Thymus (tissue), 2 donors: Measurements from ENCODE around the gene ACTN1. TPM values are rescaled to one million over a fixed set of nuclear protein-coding genes. Genes with fewer than 3 reads are reported as not detected.

Experiments
- polyA plus RNA-seq: library from polyadenylated mRNA; stranded (reverse); fragments of 200-250 nt; gene quantifications from one replicate; pipeline ENCODE4 v1.2.3, GENCODE V29; 2013
- total RNA-seq: library from RNA; stranded (reverse); fragments of 120-200 nt; gene quantifications from one replicate; pipeline ENCODE4 v1.2.4, GENCODE V29; 2013
- donor health status: healthy.

Gene ACTN1
- total and polyA plus RNA-seq, 2 donors, result 21.6 to 59.3 TPM

Other genes starting within 250 kb of the ACTN1 start
- 30.0 TPM for gene ZFP36L1, start 186.2 kb downstream of the ACTN1 start, total RNA-seq
- gene ZFP36L1, start 186.2 kb downstream of the ACTN1 start, polyA plus RNA-seq, result 109 TPM
- gene DCAF5, start 173.8 kb upstream of the ACTN1 start, total RNA-seq, result 13.5 TPM
- gene DCAF5, start 173.8 kb upstream of the ACTN1 start, polyA plus RNA-seq, result 26.6 TPM
- gene EXD2, start 212.2 kb upstream of the ACTN1 start, total RNA-seq, result 9.5 TPM
- 13.0 TPM for gene EXD2, start 212.2 kb upstream of the ACTN1 start, polyA plus RNA-seq